HG03103 (cell line): ENCODE data around the gene ACTL8.

Experiments
- ATAC-seq: cut with Tn5 transposase; IDR thresholded peaks from one replicate; pipeline ENCODE4 v1.9.1; 2021; ENCODE audit warnings: low read depth; ENCODE audit not compliant: unreplicated experiment

Gene ACTL8

GRCh38 chr1:17765444-17766411 is 10.6 kb downstream of the ACTL8 start:
- no peak for ATAC-seq

- no peak for ATAC-seq
Observed at GRCh38 chr1:17768651-17769241, 13.6 kb downstream of the ACTL8 start.

- no peak for ATAC-seq
Observed at GRCh38 chr1:17770983-17771382, 15.8 kb downstream of the ACTL8 start.

- no peak for ATAC-seq
Observed at GRCh38 chr1:17772615-17773212, 17.6 kb downstream of the ACTL8 start.

- no peak for ATAC-seq
Observed at GRCh38 chr1:17773591-17774326, 18.6 kb downstream of the ACTL8 start.

- no peak for ATAC-seq
Observed at GRCh38 chr1:17774452-17774851, 19.3 kb downstream of the ACTL8 start.

GRCh38 chr1:17775796-17776195 is 20.7 kb downstream of the ACTL8 start:
- ATAC-seq = no peak

- ATAC-seq = no peak
Observed at GRCh38 chr1:17776426-17776825, 21.3 kb downstream of the ACTL8 start.

- no peak for ATAC-seq
Observed at GRCh38 chr1:17777330-17777729, 22.2 kb downstream of the ACTL8 start.

GRCh38 chr1:17777818-17778217 is 22.7 kb downstream of the ACTL8 start:
- no peak for ATAC-seq

GRCh38 chr1:17780916-17781315 is 25.8 kb downstream of the ACTL8 start:
- ATAC-seq = no peak

- no peak for ATAC-seq
Observed at GRCh38 chr1:17789926-17790325, 34.8 kb downstream of the ACTL8 start.

GRCh38 chr1:17790383-17791054 is 35.4 kb downstream of the ACTL8 start:
- no peak for ATAC-seq

GRCh38 chr1:17791055-17791390 is 35.9 kb downstream of the ACTL8 start:
- ATAC-seq = no peak

GRCh38 chr1:17791480-17791879 is 36.3 kb downstream of the ACTL8 start:
- no peak for ATAC-seq

- no peak for ATAC-seq
Observed at GRCh38 chr1:17792421-17792820, 37.3 kb downstream of the ACTL8 start.

- ATAC-seq = no peak
Observed at GRCh38 chr1:17795081-17795809, 40.1 kb downstream of the ACTL8 start.

GRCh38 chr1:17795836-17796645 is 40.9 kb downstream of the ACTL8 start:
- ATAC-seq = no peak

GRCh38 chr1:17797478-17797877 is 42.3 kb downstream of the ACTL8 start:
- ATAC-seq = no peak
